HG03280 (cell line): ENCODE results near the gene SPRY2.
"Not testable (repeated sequence)": the region's sequence is repeated elsewhere in the genome, so short reads cannot be mapped to it uniquely, and the experiment has no call there.

Source experiments
- ATAC-seq: cut with Tn5 transposase; IDR thresholded peaks from one replicate; pipeline ENCODE4 v1.9.1; 2021; ENCODE audit warnings: mild to moderate bottlenecking, moderate library complexity; ENCODE audit not compliant: unreplicated experiment

Gene SPRY2

DNA sequence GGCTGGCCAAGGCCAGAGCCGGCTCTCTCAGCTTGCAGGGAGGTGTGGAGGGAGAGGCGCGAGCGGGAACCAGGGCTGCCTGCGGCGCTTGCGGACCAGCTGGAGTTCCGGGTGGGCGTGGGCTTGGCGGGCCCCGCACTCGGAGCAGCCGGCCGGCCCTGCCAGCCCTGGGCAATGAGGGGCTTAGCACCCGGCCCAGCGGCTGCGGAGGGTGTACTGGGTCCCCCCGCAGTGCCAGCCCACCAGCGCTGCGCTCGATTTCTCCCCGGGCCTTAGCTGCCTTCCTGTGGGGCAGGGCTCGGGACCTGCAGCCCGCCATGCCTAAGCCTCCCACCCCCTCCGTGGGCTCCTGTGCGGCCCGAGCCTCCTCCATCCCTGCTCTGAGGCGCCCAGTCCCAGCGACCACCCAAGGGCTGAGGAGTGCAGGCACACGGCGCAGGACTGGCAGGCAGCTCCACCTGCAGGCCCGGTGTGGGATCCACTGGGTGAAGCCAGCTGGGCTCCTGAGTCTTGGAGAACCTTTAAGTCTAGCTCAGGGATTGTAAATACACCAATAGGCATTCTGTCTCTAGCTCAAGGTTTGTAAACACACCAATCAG is 14.7 kb upstream of the SPRY2 start:
- not testable (repeated sequence) for ATAC-seq

DNA sequence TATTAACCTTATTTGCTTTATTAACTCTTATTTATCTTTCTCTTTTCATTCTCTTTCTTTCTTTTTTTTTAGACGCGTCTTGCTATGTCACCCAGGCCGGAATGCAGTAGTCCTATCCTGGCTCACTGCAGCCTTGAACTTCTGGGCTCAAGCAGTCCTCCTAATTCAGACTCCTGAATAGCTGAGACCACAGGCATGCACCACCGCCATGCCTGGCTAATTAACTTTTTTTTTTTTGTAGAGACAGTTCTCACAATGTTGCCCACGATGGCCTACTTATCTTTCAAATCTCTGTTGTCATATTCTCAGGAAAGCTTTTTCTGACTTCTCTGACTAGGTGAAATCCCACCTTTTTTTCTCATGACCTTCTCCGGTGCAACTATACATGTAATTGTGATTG is 7.8 kb upstream of the SPRY2 start:
- no peak for ATAC-seq

DNA sequence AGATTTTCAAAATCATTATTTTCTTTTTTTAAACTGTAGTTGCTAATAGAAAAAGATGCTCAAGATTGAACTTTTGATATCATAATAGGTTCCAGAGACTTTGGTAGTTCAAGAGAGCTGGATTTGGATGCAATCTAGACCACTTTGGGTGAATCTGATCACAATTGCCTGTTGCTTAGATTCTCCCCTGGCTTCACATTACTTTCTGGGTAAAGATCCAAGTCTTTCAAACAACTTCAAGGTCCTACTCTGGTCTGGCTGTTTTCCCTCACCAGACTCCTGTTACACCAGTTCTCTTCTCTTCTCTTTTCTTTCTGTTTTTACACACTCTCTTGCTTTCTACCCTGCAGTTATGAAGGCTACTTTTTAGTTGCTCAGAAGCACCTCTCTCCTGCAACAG is 7.4 kb upstream of the SPRY2 start:
- ATAC-seq = no peak

DNA sequence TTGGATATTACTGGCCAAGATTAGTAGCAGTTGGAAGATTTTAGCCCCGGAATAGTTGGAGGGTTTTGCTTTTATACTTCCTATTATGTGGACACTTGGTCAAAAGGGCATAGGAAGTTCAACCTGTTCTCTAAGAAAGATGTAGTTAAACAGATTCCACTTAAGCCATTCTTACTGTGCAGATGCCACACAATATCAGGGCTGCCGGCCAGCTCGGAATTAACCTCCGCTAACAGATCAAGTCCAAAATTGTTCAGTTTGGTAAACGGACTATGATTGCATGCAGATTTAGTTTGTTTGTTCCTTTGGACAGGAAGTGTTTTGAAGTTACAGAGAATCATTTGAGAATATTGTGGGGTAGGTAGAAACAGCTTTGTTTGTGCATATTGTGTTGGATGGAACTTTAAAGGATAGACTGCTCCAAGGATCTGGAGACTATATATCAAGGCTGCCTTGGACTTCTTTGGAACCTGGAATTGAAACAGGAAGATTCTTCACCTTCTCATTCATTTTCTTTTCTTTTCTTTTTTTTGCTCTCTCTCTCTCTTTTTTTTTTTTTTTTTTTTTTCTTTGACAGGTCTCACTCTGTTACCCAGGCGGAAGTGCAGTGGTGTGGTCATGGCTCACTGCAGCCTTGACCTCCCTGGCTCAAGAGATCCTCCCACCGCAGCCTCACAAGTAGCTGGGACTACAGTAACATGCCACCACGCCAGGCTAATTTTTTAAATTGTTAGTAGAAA is 5.0 kb upstream of the SPRY2 start:
- ATAC-seq = no peak

DNA sequence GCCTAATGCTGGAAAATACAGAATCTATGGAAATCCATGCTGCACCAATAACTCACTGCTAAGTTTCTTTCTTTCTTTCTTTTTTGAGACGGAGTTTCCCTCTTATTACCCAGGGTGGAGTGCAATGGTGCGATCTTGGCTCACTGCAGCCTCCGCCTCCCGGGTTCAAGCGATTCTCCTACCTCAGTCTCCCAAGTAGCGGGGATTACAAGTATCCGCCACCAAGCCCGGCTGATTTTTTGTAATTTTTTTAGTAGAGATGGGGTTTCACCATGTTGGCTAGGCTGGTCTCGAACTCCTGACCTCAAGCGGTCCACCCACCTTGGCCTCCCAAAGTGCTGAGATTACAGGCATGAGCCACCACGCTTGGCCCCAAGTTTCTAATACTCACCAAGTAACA is 3.1 kb upstream of the SPRY2 start:
- ATAC-seq = not testable (repeated sequence)

DNA sequence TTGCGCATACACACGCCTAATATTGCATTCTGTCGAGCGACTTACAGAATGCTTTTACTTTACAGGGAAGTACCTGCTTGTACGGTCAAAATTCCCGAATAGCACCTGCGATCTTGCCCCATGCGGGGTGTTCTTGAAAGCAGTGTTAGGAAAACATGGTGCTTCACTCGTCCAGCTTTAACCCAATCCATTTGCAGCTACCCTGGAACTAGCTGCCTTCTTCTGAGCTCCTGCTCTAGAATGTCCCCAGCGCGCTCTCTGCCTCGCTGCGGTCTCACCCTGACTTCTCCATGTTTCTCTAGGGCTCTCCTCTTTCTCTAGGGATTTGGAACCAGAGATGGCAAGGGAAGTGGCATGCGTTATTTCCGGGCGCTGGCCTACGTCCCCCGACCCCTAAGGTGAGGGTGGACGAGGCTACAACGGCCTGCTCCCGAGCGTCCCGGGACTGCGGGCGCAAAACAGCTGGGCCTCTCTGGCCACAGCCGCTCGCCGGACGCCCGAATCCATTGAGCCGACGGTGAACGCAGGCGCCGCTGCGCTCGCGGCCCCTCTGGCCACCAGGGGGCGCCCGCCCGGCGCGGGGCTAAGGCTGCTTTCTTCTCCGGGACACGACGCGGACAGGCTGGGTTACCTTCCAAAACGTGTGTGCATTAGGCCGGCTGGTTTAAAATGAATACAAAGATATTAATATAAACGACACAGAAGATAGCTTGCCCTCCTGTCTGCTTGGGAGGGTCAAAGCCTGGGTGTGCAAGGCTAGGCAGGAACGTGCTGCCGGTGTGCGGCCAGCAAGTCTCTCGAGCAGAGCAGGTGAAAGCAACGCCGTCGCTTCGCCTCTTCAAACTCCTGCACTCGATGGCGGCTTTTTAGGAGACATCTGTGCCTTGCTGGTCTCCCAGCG is 1.8 kb upstream of the SPRY2 start:
- ATAC-seq = peak; percentile 76

DNA sequence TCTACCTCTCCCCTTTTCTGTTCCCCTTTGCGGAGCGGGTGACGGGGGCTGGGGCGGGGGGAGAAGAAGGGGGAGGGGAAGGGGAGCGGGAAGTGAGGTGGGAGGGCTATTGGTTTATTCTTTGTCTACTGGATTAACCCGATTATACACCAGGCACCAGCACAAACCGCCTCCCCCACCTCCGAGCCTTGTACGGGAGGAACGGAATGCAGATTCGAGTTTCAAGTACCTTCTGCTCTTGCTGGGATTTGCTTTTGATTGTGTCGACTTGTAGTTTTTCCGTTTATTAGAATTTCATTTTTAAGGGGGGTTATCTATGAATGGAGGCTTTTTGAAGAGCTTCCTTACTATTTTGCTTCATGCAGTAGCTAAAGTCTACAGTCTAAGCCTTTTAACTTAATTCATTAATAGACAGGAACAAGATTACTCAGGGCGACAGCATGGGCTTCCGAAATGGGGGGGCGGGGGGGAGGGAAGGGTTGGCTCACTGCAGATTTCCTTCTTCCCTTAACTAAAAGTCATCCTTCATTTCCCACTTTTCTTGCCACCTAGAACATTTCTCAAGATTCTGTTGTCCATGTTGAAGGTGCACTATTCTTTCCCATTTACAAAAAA is 937 bp upstream of the SPRY2 start:
- no peak for ATAC-seq

DNA sequence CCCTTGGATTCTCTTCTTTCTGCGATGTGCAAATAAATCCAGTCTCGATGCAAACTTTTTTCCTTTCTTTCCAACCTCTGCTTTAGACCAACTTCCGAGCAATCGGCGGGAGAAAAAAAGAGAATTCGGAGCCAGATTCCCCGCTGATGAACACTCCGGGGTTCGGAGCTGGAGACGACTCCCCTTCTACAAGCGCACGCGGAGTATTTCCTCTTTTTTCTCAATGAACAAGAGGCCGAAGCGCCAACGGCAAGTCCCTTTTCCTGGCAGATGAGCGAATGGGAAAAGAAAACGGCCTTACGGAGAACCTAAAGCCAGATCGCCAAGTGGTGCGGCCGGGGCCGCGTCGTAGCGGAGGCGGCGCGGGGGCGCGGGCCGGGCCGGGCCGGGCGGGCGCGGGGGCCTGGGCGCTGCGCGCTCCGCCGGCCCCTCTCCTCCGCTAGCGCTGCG is 250 bp downstream of the SPRY2 start:
- ATAC-seq = peak; percentile 26

DNA sequence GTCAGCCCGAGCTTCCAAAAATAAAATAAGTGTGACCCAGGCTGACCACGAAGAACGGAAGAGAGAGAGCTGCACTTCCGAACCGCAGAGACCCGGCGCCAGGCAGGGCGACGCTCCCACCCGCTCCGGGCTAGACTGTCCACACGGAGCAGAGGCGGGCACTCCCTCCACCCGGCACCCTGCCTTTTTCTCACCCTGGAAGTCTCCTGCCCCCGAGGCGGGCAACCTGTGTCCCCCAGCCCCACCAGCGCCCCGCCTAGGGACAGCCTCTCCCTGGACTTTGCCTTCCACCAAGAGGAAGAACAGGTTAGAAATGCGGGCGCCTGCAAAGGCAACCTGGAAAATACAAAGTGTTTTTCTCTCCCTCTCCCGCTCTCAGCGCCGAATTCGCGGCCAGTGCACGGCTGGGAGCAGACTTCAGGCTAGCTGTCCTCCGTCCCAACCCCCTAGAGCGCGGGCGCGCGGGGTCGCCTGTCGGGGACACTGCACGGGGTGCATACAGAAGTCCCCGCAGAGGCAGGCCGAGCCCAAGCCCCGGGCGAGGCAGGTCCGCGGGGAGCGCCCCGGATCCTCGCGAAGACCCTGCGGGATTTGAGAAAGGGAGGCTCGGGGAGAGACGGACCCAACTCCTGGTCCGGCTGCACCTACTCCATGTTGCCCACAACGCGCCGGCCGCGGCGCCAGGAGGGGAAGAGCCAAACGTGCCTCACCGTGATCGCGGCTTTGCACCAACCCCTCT is 845 bp downstream of the SPRY2 start:
- no peak for ATAC-seq

DNA sequence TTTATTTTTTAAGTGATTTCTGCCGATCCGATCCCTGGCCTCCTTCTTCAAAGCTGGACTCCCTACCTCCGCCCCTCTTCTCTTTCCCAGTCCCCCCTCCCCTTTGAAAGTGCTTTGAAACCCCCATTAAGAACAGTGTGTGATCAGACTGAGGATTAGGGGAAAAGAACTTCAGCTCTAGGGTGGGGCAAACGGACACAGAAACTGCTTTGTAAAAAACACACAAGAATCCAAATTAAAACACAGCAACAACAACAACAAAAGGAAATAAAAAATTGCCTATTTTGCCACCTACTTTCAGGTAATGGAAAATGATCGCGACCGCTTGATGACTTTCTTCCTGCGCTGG is 1.4 kb downstream of the SPRY2 start:
- no peak for ATAC-seq

DNA sequence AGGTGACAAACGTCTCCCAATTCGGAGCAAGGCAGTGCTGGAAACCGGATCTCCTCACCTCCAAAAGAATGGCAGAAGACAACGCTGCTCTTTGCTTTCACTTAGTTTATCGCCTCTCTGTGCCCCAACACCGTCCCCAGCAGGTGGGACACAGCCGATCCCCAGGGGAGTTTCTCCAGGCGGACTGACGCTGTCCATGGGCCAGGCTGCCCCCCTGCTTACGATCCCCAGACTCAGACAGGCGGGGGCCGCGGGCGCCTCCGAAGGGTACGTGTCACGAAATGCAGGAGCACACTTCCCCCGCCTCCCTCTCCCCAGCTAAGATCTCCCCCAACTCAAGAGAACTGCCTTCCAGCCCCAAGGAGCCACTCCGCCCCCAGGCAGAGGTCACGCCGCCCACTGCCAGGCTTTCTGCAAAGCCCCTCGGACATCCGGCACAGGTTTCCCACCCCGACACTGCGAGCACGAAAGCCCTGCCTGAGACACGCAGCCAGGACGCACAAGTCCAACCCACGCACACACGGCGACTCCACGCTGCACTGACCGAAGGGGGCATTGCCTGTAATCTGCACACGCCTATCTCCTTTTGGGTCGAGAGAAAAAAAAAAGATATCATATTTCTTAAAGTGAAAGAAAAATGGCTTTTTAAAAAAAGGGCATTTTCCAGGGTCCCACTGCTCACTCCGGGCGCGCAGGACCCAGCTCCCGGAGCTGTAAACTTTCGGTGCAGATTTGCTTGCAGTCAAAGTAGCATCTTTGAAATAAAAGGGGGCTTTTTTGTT is 2.0 kb downstream of the SPRY2 start:
- no peak for ATAC-seq

DNA sequence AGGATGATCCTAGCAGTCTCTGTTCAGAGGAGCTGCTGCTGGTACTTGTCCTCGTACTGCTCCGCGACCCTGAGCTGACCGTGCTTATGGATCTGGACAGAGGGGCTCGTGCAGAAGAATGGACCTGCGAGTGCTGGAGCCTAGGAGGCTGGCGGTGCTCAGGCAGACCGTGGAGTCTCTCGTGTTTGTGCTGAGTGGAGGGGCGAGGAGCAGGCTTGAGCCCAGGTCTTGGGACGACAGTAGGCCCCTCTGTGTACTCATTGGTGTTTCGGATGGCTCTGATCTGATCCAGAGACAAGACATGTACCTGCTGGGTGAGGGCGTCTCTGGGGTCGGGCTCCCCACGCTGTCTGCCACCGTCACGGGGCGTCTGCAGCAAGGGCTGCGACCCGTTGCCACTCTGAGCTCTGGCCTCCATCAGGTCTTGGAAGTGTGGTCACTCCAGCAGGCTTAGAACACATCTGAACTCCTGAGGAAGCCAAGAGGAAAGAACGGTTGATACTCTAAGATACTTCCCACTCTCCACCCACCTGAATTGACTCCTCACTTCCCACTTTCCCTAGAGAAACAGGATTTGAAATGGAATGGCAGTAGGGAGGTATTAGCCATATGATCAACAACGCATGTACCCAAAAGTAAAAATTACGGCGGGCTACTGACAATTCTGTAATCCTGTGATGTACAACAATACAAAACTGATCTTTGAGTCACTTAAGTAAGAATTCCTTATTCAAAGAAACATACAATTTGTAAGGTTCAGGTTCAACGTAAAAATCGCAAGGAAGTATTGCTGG is 3.4 kb downstream of the SPRY2 start:
- no peak for ATAC-seq

DNA sequence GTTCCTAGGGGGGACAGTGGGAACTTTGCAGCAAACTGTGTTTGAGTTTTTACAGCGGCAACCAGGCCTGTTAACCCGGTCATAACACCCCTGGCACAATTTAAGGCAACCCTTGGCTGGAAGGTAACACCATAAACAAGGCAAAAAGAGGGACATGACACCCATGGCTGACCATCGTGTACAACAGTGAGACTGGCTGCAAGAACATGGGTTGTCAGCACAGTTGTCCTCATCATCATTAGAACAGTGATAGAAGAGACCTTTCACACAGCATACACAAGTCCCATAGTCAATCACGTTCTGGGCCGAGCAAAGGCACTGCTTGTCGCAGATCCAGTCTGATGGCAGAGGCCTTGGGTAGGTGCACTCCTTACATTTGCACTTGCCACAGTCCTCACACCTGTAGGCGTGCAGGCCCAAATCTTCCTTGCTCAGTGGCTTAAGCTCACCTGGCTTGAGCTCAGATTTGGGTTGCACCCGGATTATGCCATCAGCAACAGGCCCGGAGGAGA is 4.1 kb downstream of the SPRY2 start:
- ATAC-seq = no peak

DNA sequence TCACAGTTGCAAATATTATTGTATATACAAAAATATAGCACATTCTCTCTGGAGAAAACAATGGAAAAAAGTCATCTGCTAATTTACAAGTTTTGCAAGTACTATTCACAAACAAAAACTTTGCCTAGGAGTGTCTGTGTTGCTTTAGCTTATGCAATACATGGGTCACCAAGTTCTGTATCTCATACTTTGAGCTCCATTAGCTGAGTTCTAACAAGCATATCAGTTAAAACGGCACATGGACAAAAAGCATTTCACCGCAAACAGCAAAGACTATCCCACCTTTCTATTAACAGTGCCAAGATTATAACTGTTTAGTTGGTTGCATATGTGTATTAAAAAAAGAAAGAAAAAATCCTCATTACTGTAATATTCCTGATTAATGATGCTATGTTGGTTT is 4.6 kb downstream of the SPRY2 start:
- ATAC-seq = no peak

DNA sequence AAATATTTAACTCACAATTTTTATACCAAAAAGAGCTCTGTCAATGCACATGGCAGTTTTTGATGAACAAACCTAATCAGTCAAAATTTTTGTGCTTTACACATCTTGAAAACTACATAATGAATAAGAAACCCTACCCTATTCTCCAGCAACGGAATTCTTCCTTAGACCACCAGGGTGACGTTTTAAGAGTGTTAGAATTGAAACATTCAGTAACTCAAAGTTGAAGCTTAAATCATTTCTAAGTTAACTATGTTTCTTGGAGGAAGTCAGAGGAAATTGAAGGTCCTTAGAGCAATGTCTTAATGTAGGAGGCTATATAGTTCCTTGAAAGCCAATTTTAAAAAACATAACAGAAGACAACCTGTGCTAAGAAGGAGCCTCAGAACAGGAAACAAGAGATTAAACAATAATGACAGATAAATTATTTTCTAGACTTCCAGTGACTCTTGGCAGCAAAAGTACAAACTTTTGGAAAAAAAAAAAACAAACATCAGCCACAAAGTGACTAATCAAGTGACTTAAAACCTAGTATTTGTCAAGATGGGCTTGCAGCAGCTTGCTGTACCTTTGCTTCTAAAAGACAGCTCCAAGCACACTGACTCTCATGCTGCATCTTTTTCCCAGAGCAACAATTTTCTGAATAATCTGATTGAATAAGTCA is 6.2 kb downstream of the SPRY2 start:
- no peak for ATAC-seq

DNA sequence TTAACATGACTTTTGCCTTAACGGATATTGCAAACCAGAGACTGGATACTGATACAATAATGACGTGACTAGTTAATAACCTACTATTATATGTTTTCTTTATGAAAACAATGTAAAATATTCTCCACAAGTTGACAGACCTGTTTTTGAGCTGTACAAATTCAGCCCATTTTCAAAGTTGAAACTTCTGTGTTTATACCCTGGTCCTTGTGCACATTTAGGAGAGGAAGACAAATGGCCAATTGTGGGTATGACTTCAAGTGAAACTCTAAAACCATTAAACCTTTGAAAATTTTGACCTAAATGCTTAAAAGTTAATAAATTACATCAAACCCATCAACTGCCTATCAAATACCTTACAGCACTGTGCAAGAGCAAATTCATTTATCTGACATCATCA is 8.9 kb downstream of the SPRY2 start:
- ATAC-seq = no peak

DNA sequence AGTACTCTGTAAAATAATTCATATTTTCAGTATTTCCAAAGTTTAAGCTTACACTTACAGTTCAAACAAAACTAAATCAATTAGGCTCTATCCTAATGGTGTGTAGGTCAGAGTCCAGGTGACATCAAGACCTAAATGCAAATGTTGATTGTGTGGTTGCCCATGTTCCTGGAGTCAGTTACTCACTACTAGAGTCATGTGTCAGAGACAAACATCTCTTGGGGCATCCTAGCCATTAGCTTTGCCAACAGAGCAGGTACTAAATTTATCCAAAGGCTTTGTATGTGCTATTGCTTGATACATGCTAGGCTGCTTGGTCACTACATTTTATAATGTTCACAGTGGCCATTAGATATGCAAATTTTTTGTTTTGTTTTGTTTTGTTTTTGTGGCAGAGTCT is 11.7 kb downstream of the SPRY2 start:
- no peak for ATAC-seq

DNA sequence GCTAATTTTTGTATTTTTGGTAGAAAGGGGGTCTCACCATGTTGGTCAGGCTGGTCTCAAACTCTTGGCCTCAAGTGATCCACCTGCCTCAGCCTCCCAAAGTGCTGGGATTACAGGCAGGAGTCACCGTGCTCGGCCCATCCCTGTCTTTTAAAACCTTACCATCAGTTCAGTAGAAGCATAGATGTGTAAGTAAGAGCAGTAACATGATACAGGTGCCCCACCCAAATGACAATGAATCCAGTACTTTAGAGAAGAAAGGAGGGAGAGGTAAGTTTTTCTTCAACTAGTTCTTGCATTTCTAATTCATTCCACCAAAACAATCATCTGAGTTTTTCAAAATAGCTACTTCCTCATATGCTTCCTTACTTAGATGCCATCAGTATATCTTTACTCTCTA is 21.9 kb downstream of the SPRY2 start:
- no peak for ATAC-seq
